DOHH2 (cell line): Measurements from ENCODE around the gene C1QTNF5.
A peak's percentile ranks its signal among the peaks of the same experiment; 100 is the strongest.

Experiments used
- CTCF ChIP-seq: fragments of 200-600 bp; sonication (generic); IDR thresholded peaks from one replicate; pipeline ENCODE4 v1.5.1; 2014; ENCODE audit warnings: antibody characterized with exemption, mild to moderate bottlenecking, low read depth, low read length; ENCODE audit not compliant: poor library complexity, severe bottlenecking
- EZH2phosphoT487 ChIP-seq: fragments of 200-600 bp; sonication (generic); IDR thresholded peaks from 2 replicates; pipeline ENCODE4 v1.6.1; 2017; ENCODE audit warnings: borderline replicate concordance, mild to moderate bottlenecking, antibody characterized with exemption, low read length, moderate library complexity, mixed read lengths

GRCh38 chr11:119339589-119340334 lies 921 bp downstream of the C1QTNF5 start:
- TF ChIP-seq CTCF (peak; percentile 69), EZH2phosphoT487 (no peak)
